HEK293 (cell line): Measurements from ENCODE around the gene BIN2.
A peak's percentile ranks its signal among the peaks of the same experiment; 100 is the strongest.

ENCODE experiments used
- CTCF ChIA-PET: fragments of 350-600 bp; formaldehyde crosslinking; extraction: SDS; loops from one replicate; lab custom pipeline; 2021; ENCODE audit warnings: antibody characterized with exemption; lab: Yijun Ruan, JAX
- POLR2A ChIA-PET: fragments of 300-600 bp; formaldehyde crosslinking; extraction: SDS; loops from one replicate; lab custom pipeline; 2020; ENCODE audit warnings: antibody characterized with exemption, inconsistent platforms; lab: Yijun Ruan, JAX
- H3K27ac ChIP-seq: fragments of 200-500 bp; sonication (Bioruptor generic); 2 replicates; pipeline ENCODE4 v1.5.1; 2014; ENCODE audit warnings: low read depth, low read length, control low read depth, inconsistent platforms; ENCODE audit errors: extremely low read depth
- H3K36me3 ChIP-seq, 2 experiments: fragments of 200-500 bp in 1 of 2; sonication (Bioruptor generic) in 1 of 2; 1 replicate in 1 of 2; 2 replicates in 1 of 2; pipeline ENCODE4 v1.5.1; 2014 to 2017; ENCODE audit warnings: inconsistent platforms in 2 of 2, low read length in 2 of 2; ENCODE audit not compliant: control insufficient read depth in 2 of 2, insufficient read depth in 1 of 2
- H3K4me1 ChIP-seq: fragments of 200-500 bp; sonication (Bioruptor generic); 2 replicates; pipeline ENCODE4 v1.5.1; 2014; ENCODE audit warnings: mild to moderate bottlenecking, low read length, inconsistent platforms; ENCODE audit not compliant: control insufficient read depth, insufficient read depth
- H3K4me3 ChIP-seq: 2 replicates; pipeline ENCODE4 v1.5.1; 2011; ENCODE audit warnings: low read depth, mild to moderate bottlenecking, control low read depth, low read length, moderate library complexity
- H3K9me3 ChIP-seq: fragments of 200-500 bp; sonication (Bioruptor generic); 2 replicates; pipeline ENCODE4 v1.5.1; 2014; ENCODE audit warnings: low read depth, low read length, inconsistent platforms; ENCODE audit not compliant: control insufficient read depth, insufficient read depth
- MZF1 ChIP-seq: fragments of 450-650 bp; formaldehyde crosslinking; IDR thresholded peaks from 2 replicates; pipeline ENCODE4 v1.5.1; 2017; ENCODE audit warnings: missing biosample characterization, missing genetic modification characterization, borderline replicate concordance
- ZIC2 ChIP-seq: fragments of 450-650 bp; formaldehyde crosslinking; IDR thresholded peaks from 2 replicates; pipeline ENCODE4 v1.5.1; 2016; ENCODE audit warnings: missing biosample characterization, missing genetic modification characterization
- ZNF114 ChIP-seq: fragments of 450-650 bp; formaldehyde crosslinking; IDR thresholded peaks from 2 replicates; pipeline ENCODE4 v1.5.0; 2017; ENCODE audit warnings: missing biosample characterization, missing genetic modification characterization
- ZNF169 ChIP-seq: fragments of 450-650 bp; formaldehyde crosslinking; IDR thresholded peaks from 2 replicates; pipeline ENCODE4 v1.5.1; 2016; ENCODE audit warnings: missing biosample characterization, missing genetic modification characterization
- ZNF2 ChIP-seq: fragments of 450-650 bp; formaldehyde crosslinking; IDR thresholded peaks from 2 replicates; pipeline ENCODE4 v1.5.1; 2016; ENCODE audit warnings: missing biosample characterization, missing genetic modification characterization
- ZNF324 ChIP-seq: fragments of 450-650 bp; formaldehyde crosslinking; IDR thresholded peaks from 2 replicates; pipeline ENCODE4 v1.5.1; 2016; ENCODE audit warnings: missing biosample characterization, missing genetic modification characterization
- ZNF514 ChIP-seq: fragments of 450-650 bp; formaldehyde crosslinking; IDR thresholded peaks from 2 replicates; pipeline ENCODE4 v1.5.1; 2016; ENCODE audit warnings: missing biosample characterization, missing genetic modification characterization
- ZNF560 ChIP-seq: fragments of 450-650 bp; formaldehyde crosslinking; IDR thresholded peaks from 2 replicates; pipeline ENCODE4 v1.5.1; 2017; ENCODE audit warnings: missing biosample characterization, missing genetic modification characterization, borderline replicate concordance
- ZNF707 ChIP-seq: fragments of 450-650 bp; formaldehyde crosslinking; IDR thresholded peaks from 2 replicates; pipeline ENCODE4 v1.5.1; 2016; ENCODE audit warnings: missing biosample characterization, missing genetic modification characterization
- ZNF747 ChIP-seq: fragments of 450-650 bp; formaldehyde crosslinking; IDR thresholded peaks from 2 replicates; pipeline ENCODE4 v1.5.1; 2016; ENCODE audit warnings: missing biosample characterization, missing genetic modification characterization
- ZNF776 ChIP-seq: fragments of 450-650 bp; formaldehyde crosslinking; IDR thresholded peaks from 2 replicates; pipeline ENCODE4 v1.5.0; 2017; ENCODE audit warnings: missing biosample characterization, missing genetic modification characterization, borderline replicate concordance
- ZSCAN16 ChIP-seq: fragments of 450-650 bp; formaldehyde crosslinking; IDR thresholded peaks from 2 replicates; pipeline ENCODE4 v1.5.1; 2016; ENCODE audit warnings: missing biosample characterization, missing genetic modification characterization
- TF ChIP-seq, protein P1 (sequence below): fragments of 450-650 bp; formaldehyde crosslinking; IDR thresholded peaks from 2 replicates; pipeline ENCODE4 v1.5.1; 2016; ENCODE audit warnings: missing biosample characterization, missing genetic modification characterization, low read depth
- TF ChIP-seq, protein P2 (sequence below): fragments of 450-650 bp; formaldehyde crosslinking; IDR thresholded peaks from 2 replicates; pipeline ENCODE4 v1.5.1; 2016; ENCODE audit warnings: missing biosample characterization, missing genetic modification characterization
- TF ChIP-seq, protein P3 (sequence below): fragments of 450-650 bp; formaldehyde crosslinking; IDR thresholded peaks from 2 replicates; pipeline ENCODE4 v1.5.1; 2017; ENCODE audit warnings: missing biosample characterization, missing genetic modification characterization
- TF ChIP-seq, protein P4 (sequence below): fragments of 450-650 bp; formaldehyde crosslinking; IDR thresholded peaks from 2 replicates; pipeline ENCODE4 v1.5.1; 2016; ENCODE audit warnings: missing biosample characterization, missing genetic modification characterization, low read depth
- TF ChIP-seq, protein P5 (sequence below): fragments of 450-650 bp; formaldehyde crosslinking; IDR thresholded peaks from 2 replicates; pipeline ENCODE4 v1.5.1; 2017; ENCODE audit warnings: missing biosample characterization, mild to moderate bottlenecking, missing genetic modification characterization, moderate library complexity

BIN2 gene

DNA sequence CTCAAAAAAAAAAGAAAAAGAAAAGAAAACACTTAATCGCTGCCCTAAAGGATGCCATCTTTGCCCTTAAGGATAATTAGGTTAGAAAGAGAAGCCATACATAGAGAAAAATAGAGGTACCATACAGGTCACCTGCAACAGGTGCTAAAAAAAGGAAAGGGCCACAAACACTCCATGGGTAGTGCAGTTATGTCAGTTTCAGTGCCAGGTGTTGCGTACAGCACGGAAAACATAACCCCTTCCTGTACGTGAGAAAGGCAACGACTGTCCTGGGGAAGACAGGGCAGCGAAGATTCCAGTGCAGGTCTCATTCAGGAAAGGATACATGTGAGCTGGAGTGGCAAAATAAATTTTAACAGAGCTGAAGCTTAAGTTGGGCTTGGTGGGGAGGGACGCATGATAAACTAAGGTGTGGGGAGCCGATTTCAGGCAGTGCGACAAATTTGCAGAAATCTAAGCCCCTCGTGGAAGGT is 85.9 kb downstream of the BIN2 start (continued):
- TF ChIP-seq ZNF747 (tag by site-specific recombination) (no peak), ZNF514 (tag by site-specific recombination) (no peak), ZNF2 (tag by site-specific recombination) (0 out of 2 replicates have a peak, but pooled peaks have one; percentile 68), ZNF169 (tag by site-specific recombination) (no peak), ZNF114 (tag by site-specific recombination) (no peak), MZF1 (tag by site-specific recombination) (0 out of 2 replicates have a peak, but pooled peaks have one; percentile 30), ZNF324 (tag by site-specific recombination) (no peak), ZSCAN16 (tag by site-specific recombination) (no peak)
- TF ChIP-seq, protein P1, sequence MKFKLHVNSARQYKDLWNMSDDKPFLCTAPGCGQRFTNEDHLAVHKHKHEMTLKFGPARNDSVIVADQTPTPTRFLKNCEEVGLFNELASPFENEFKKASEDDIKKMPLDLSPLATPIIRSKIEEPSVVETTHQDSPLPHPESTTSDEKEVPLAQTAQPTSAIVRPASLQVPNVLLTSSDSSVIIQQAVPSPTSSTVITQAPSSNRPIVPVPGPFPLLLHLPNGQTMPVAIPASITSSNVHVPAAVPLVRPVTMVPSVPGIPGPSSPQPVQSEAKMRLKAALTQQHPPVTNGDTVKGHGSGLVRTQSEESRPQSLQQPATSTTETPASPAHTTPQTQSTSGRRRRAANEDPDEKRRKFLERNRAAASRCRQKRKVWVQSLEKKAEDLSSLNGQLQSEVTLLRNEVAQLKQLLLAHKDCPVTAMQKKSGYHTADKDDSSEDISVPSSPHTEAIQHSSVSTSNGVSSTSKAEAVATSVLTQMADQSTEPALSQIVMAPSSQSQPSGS (tag by site-specific recombination), result no peak
- TF ChIP-seq, protein P2, sequence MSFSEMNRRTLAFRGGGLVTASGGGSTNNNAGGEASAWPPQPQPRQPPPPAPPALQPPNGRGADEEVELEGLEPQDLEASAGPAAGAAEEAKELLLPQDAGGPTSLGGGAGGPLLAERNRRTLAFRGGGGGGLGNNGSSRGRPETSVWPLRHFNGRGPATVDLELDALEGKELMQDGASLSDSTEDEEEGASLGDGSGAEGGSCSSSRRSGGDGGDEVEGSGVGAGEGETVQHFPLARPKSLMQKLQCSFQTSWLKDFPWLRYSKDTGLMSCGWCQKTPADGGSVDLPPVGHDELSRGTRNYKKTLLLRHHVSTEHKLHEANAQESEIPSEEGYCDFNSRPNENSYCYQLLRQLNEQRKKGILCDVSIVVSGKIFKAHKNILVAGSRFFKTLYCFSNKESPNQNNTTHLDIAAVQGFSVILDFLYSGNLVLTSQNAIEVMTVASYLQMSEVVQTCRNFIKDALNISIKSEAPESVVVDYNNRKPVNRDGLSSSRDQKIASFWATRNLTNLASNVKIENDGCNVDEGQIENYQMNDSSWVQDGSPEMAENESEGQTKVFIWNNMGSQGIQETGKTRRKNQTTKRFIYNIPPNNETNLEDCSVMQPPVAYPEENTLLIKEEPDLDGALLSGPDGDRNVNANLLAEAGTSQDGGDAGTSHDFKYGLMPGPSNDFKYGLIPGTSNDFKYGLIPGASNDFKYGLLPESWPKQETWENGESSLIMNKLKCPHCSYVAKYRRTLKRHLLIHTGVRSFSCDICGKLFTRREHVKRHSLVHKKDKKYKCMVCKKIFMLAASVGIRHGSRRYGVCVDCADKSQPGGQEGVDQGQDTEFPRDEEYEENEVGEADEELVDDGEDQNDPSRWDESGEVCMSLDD (tag by site-specific recombination), result no peak
- TF ChIP-seq, protein P3, sequence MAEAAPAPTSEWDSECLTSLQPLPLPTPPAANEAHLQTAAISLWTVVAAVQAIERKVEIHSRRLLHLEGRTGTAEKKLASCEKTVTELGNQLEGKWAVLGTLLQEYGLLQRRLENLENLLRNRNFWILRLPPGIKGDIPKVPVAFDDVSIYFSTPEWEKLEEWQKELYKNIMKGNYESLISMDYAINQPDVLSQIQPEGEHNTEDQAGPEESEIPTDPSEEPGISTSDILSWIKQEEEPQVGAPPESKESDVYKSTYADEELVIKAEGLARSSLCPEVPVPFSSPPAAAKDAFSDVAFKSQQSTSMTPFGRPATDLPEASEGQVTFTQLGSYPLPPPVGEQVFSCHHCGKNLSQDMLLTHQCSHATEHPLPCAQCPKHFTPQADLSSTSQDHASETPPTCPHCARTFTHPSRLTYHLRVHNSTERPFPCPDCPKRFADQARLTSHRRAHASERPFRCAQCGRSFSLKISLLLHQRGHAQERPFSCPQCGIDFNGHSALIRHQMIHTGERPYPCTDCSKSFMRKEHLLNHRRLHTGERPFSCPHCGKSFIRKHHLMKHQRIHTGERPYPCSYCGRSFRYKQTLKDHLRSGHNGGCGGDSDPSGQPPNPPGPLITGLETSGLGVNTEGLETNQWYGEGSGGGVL (tag by site-specific recombination), result no peak
- TF ChIP-seq, protein P4, sequence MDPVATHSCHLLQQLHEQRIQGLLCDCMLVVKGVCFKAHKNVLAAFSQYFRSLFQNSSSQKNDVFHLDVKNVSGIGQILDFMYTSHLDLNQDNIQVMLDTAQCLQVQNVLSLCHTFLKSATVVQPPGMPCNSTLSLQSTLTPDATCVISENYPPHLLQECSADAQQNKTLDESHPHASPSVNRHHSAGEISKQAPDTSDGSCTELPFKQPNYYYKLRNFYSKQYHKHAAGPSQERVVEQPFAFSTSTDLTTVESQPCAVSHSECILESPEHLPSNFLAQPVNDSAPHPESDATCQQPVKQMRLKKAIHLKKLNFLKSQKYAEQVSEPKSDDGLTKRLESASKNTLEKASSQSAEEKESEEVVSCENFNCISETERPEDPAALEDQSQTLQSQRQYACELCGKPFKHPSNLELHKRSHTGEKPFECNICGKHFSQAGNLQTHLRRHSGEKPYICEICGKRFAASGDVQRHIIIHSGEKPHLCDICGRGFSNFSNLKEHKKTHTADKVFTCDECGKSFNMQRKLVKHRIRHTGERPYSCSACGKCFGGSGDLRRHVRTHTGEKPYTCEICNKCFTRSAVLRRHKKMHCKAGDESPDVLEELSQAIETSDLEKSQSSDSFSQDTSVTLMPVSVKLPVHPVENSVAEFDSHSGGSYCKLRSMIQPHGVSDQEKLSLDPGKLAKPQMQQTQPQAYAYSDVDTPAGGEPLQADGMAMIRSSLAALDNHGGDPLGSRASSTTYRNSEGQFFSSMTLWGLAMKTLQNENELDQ (tag by site-specific recombination), result no peak
- TF ChIP-seq, all 188 proteins: peak for 5

DNA sequence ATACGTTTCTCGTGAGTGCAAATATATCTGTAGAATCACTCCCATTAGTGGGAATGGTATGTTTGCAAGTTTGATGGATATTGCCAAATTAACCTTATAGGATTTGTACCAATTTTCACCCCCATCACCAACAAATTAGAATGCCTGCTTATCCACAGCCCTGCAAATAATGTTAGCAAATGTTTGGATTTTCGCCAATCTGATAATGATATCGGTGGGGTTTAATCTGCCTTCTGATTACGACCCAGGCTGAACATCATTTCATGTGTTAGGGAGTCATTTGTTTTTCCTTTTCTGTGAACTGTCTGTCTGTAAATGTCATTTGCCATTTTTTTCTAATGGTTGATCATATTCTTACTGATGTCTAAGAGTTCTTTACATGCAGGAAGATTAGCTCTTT is 89.4 kb downstream of the BIN2 start:
- H3K27ac ChIP-seq, result no peak overlapping the region
- no peaks in the 10 kb centered on the region; a peak in 1 of 3 replicates for H3K36me3 ChIP-seq
- TF ChIP-seq ZNF560 (tag by site-specific recombination), result no peak
- no peak for TF ChIP-seq ZNF776 (tag by site-specific recombination)
- no peak for TF ChIP-seq ZIC2 (tag by site-specific recombination)
- no peak for TF ChIP-seq ZNF707
- TF ChIP-seq, protein P5, sequence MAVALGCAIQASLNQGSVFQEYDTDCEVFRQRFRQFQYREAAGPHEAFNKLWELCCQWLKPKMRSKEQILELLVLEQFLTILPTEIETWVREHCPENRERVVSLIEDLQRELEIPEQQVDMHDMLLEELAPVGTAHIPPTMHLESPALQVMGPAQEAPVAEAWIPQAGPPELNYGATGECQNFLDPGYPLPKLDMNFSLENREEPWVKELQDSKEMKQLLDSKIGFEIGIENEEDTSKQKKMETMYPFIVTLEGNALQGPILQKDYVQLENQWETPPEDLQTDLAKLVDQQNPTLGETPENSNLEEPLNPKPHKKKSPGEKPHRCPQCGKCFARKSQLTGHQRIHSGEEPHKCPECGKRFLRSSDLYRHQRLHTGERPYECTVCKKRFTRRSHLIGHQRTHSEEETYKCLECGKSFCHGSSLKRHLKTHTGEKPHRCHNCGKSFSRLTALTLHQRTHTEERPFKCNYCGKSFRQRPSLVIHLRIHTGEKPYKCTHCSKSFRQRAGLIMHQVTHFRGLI, result no peak
- no peak overlapping the region for H3K4me3 ChIP-seq
- ChIA-PET CTCF (interaction anchor here (0.6 kb wide), 1 partner anchor 60 kb away, joined by 3 read pairs; no protein-coding TSS in a partner anchor), POLR2A (no interaction called here)
- no peaks in the 10 kb centered on the region for H3K9me3 ChIP-seq
- H3K4me1 ChIP-seq, result peaks cover 4% of the 10 kb centered on the region; the same call in 1 of the 2 replicates
